Right lobe of liver (tissue), 4 donors: ENCODE results near the gene EEFSEC.
"Not testable (repeated sequence)": the region's sequence is repeated elsewhere in the genome, so short reads cannot be mapped to it uniquely, and the experiment has no call there.

Source experiments
- POLR2A ChIP-seq: fragments of 450-650 bp; IDR thresholded peaks from one replicate; pipeline ENCODE4 v1.6.1; 2017; ENCODE audit warnings: antibody characterized with exemption, mild to moderate bottlenecking
- TF ChIP-seq, protein P1 (sequence below), 4 donors: fragments of 200-600 bp in 3 of 4; fragments of 450-650 bp in 1 of 4; IDR thresholded peaks; one replicate each; pipeline versions ENCODE4 v1.5.1 to v1.8.0; 2016 to 2022; ENCODE audit warnings: antibody characterized with exemption in 4 of 4, mild to moderate bottlenecking in 2 of 4
- donor health status: DM: no; HTN: no; CAD: no.
- donor health status: DM: no; HTN: no; CAD: no.
- donor health status: DM: no; HTN: yes; CAD: no.

DNA sequence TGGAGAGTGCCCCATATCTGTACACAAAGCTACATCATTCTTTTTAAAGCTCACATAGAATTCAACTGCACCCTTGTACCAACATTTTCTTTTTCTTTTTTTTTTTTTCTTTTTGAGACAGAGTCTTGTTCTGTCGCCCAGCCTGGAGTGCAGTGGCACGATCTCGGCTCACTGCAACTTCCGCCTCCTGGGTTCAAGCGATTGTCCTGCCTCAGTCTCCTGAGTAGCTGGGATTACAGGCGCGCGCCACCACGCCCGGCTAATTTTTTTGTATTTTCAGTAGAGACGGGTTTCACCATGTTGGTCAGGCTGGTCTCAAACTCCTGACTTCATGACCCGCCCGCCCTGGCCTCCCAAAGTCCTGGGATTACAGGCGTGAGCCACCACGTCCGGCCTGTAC is 1.1 kb downstream of the EEFSEC start:
- TF ChIP-seq, protein P1, sequence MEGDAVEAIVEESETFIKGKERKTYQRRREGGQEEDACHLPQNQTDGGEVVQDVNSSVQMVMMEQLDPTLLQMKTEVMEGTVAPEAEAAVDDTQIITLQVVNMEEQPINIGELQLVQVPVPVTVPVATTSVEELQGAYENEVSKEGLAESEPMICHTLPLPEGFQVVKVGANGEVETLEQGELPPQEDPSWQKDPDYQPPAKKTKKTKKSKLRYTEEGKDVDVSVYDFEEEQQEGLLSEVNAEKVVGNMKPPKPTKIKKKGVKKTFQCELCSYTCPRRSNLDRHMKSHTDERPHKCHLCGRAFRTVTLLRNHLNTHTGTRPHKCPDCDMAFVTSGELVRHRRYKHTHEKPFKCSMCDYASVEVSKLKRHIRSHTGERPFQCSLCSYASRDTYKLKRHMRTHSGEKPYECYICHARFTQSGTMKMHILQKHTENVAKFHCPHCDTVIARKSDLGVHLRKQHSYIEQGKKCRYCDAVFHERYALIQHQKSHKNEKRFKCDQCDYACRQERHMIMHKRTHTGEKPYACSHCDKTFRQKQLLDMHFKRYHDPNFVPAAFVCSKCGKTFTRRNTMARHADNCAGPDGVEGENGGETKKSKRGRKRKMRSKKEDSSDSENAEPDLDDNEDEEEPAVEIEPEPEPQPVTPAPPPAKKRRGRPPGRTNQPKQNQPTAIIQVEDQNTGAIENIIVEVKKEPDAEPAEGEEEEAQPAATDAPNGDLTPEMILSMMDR (IDR thresholded peaks at IDR 0.05), result not testable (repeated sequence)
- TF ChIP-seq POLR2A, result not testable (repeated sequence)
